ENCODE results near the gene RNF183.

The RNF183 gene

DNA sequence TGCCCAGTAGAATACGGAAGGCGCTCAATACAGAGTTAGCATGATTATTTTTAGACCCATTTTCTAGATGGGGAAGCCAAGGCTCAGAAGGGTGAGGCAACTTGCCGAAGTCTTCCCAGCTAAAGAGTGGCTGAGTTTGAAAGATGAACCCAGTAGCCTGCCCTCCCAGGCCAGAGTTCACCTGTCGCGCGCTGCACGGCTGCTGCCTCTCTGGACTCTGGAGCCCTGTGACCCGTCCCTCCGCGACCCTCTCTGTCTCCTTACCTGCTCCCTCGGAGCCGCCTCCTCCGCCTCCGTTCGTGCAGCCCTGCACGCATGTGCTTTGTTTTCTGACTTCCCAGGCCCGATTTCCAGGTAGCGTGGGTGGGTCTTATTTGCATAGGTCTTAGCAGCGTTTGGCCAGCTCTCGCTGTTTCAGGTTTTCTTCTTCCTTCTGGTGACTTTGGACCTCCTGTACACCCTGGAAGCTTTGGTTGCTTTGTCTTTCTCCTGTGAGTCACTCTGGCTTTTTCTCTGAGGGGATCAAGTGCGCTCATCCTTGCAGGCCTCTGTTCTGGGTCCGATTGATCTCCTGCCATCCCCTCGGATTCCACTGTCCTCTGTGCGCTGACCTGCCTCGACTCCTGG lies at the start of gene RNF183:
TSS of gene RNF183 (minus strand) at position 585 of the 627 bp plus-strand sequence. CDS start 5,192 bp downstream, outside the sequence.
- no peaks in the 10 kb centered on the region for H3K9me3 ChIP-seq (ENCODE audit: insufficient read depth, low read length)
- H3K79me2 ChIP-seq (ENCODE audit: insufficient read depth, low read length): no peaks in the 10 kb centered on the region
- no peaks in the 10 kb centered on the region for H3K36me3 ChIP-seq (ENCODE audit: low read length)
- no peaks in the 10 kb centered on the region for H3K27me3 ChIP-seq (ENCODE audit: low read length)
- H4K20me1 ChIP-seq (ENCODE audit: low read depth, low read length): no peaks in the 10 kb centered on the region
- no peak within 1 kb of the TSS for H3K4me3 ChIP-seq (ENCODE audit: insufficient read depth, low read length, poor library complexity, severe bottlenecking)
- no peak within 1 kb of the TSS for H2AFZ ChIP-seq (ENCODE audit: low read depth, low read length, severe bottlenecking)
- no peak within 1 kb of the TSS for H3K4me2 ChIP-seq (ENCODE audit: low read depth, low read length, poor library complexity, severe bottlenecking)
- no peaks in the 10 kb centered on the region for H3K9me2 ChIP-seq (replicated peaks; ENCODE audit: insufficient read depth, low read length)
- no peak within 1 kb of the TSS for H3K27ac ChIP-seq (ENCODE audit: low read depth, low read length)
- H3F3A ChIP-seq (ENCODE audit: insufficient read depth): no peaks in the 10 kb centered on the region
- no peak within 1 kb of the TSS for H3K9ac ChIP-seq (ENCODE audit: low read length)
- TF ChIP-seq EZH2phosphoT487 (conservative IDR thresholded peaks at IDR 0.05; ENCODE audit: low read length) (no peak), CTCF (IDR thresholded peaks at IDR 0.05; ENCODE audit: insufficient read depth, low read length, poor library complexity, severe bottlenecking) (no peak)

GRCh38 chr9:113352411-113352810 lies 49.2 kb upstream of the RNF183 start:
- Histone ChIP-seq H3K36me3 (ENCODE audit: low read length) (no peaks in the 10 kb centered on the region), H3K4me3 (ENCODE audit: insufficient read depth, low read length, poor library complexity, severe bottlenecking) (no peak overlapping the region), H3K9ac (ENCODE audit: low read length) (no peak overlapping the region), H2AFZ (ENCODE audit: low read depth, low read length, severe bottlenecking) (no peak overlapping the region), H3K9me3 (ENCODE audit: insufficient read depth, low read length) (no peaks in the 10 kb centered on the region), H3K9me2 (replicated peaks; ENCODE audit: insufficient read depth, low read length) (no peaks in the 10 kb centered on the region), H3K79me2 (ENCODE audit: insufficient read depth, low read length) (no peaks in the 10 kb centered on the region), H4K20me1 (ENCODE audit: low read depth, low read length) (no peaks in the 10 kb centered on the region), H3F3A (ENCODE audit: insufficient read depth) (no peaks in the 10 kb centered on the region), H3K27ac (ENCODE audit: low read depth, low read length) (no peak overlapping the region), H3K4me2 (ENCODE audit: low read depth, low read length, poor library complexity, severe bottlenecking) (no peak overlapping the region), H3K27me3 (ENCODE audit: low read length) (no peaks in the 10 kb centered on the region)
- TF ChIP-seq EZH2phosphoT487 (conservative IDR thresholded peaks at IDR 0.05; ENCODE audit: low read length): no peak
- no peak for TF ChIP-seq CTCF (IDR thresholded peaks at IDR 0.05; ENCODE audit: insufficient read depth, low read length, poor library complexity, severe bottlenecking)

GRCh38 chr9:113352006-113352405 lies 48.8 kb upstream of the RNF183 start:
- Histone ChIP-seq H3K9me2 (replicated peaks; ENCODE audit: insufficient read depth, low read length) (no peaks in the 10 kb centered on the region), H3K36me3 (ENCODE audit: low read length) (no peaks in the 10 kb centered on the region), H4K20me1 (ENCODE audit: low read depth, low read length) (no peaks in the 10 kb centered on the region), H3K4me3 (ENCODE audit: insufficient read depth, low read length, poor library complexity, severe bottlenecking) (no peak overlapping the region), H3K27me3 (ENCODE audit: low read length) (no peaks in the 10 kb centered on the region), H3F3A (ENCODE audit: insufficient read depth) (no peaks in the 10 kb centered on the region), H2AFZ (ENCODE audit: low read depth, low read length, severe bottlenecking) (no peak overlapping the region), H3K79me2 (ENCODE audit: insufficient read depth, low read length) (no peaks in the 10 kb centered on the region), H3K9me3 (ENCODE audit: insufficient read depth, low read length) (no peaks in the 10 kb centered on the region), H3K9ac (ENCODE audit: low read length) (no peak overlapping the region), H3K4me2 (ENCODE audit: low read depth, low read length, poor library complexity, severe bottlenecking) (no peak overlapping the region), H3K27ac (ENCODE audit: low read depth, low read length) (no peak overlapping the region)
- TF ChIP-seq CTCF (IDR thresholded peaks at IDR 0.05; ENCODE audit: insufficient read depth, low read length, poor library complexity, severe bottlenecking) (no peak), EZH2phosphoT487 (conservative IDR thresholded peaks at IDR 0.05; ENCODE audit: low read length) (no peak)
